ENCODE data around the gene PLSCR1.

The PLSCR1 gene

DNA sequence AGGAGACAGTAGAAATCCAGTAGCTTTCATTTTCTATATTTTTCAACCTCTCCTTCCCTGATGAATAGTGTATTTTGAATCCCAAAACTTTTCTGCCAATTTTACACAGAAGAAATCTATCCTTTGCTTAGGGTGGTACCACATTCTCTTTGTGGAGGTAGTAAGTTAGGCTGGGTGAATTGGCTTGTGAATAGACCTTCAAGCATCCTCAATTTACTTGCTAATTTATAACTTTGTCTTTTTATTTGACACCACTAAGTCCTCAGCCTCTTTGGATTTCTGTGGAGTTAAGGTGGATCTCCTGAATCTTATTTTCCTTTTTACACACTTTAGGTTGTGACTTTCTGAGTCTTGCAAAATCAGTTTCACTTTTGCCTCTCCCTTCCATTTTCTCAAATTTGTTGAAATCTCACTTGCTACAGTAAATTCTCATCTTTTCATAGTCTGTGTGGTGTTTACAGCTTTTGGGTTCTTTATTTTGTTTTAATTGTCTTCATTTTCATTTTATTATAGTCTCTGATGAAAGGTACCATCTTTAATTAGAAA, 5.7 kb upstream of the PLSCR1 start:
- TF ChIP-seq, protein P1, sequence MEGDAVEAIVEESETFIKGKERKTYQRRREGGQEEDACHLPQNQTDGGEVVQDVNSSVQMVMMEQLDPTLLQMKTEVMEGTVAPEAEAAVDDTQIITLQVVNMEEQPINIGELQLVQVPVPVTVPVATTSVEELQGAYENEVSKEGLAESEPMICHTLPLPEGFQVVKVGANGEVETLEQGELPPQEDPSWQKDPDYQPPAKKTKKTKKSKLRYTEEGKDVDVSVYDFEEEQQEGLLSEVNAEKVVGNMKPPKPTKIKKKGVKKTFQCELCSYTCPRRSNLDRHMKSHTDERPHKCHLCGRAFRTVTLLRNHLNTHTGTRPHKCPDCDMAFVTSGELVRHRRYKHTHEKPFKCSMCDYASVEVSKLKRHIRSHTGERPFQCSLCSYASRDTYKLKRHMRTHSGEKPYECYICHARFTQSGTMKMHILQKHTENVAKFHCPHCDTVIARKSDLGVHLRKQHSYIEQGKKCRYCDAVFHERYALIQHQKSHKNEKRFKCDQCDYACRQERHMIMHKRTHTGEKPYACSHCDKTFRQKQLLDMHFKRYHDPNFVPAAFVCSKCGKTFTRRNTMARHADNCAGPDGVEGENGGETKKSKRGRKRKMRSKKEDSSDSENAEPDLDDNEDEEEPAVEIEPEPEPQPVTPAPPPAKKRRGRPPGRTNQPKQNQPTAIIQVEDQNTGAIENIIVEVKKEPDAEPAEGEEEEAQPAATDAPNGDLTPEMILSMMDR (IDR thresholded peaks at IDR 0.05; ENCODE audit: extremely low read depth, missing control alignments) = no peak
- no peak for DNase-seq (ENCODE audit: low spot score)

DNA sequence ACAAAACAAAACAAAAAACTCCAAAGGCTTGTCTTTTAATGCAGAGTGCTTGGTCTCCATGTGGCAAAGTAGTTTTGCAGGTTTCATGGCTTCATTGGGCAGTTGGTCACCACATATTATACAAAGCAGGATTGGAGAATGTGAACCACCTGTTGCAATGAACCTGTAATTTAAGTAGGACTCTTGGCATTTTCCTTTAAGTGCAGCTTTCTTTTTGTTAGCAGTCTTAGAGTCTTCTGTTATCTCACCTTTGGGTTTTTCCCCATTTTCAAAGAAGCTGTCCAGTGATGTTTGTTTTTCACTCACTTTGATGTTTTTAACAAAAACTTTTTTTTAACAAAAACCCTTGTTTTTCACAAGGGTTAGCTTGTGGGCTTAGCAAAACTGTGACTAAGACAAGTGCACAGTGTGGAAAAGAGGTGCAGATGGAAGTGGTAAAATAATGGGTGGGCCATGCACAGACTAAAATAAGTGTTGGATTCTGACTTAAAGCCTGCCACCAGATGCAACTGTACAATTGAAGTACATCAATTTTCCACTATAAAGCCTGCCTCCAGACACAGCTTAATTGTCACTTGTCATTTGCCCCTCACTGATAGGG, 2.9 kb upstream of the PLSCR1 start:
- TF ChIP-seq, protein P1 (IDR thresholded peaks at IDR 0.05; ENCODE audit: extremely low read depth, missing control alignments) = no peak

DNA sequence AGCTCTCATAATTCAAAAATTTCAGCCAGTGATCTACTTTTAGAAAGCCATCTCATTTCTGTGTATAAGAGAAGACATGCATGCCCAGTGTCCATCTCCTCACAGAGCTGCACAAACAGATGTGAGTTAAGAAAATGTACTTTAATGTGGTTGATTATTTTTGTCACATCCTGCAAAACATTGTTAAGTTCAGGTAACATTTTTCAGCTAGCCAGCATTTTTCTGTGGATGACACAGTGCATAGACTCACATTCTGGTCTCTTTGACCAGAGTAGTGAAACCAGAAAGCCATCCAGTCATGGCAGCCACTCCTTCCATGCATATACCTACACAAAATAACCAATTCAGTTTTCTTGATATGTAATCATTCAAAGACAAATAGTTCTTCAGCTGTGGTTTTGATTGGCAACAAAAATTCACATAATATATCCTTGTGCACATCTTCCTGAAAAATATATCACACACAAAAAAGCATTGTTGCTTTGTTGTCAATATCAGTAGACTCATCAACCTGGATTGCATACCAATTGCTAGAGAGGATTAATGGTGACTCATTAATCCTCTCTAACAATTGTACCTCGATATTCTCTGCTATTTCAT, 2.1 kb upstream of the PLSCR1 start:
- TF ChIP-seq, protein P1 (IDR thresholded peaks at IDR 0.05; ENCODE audit: extremely low read depth, missing control alignments) = no peak
- DNase-seq (ENCODE audit: low spot score) = no peak

More for the DNA sequence above, 2.9 kb upstream of the PLSCR1 start:
- DNase-seq (ENCODE audit: low spot score) = no peak

DNA sequence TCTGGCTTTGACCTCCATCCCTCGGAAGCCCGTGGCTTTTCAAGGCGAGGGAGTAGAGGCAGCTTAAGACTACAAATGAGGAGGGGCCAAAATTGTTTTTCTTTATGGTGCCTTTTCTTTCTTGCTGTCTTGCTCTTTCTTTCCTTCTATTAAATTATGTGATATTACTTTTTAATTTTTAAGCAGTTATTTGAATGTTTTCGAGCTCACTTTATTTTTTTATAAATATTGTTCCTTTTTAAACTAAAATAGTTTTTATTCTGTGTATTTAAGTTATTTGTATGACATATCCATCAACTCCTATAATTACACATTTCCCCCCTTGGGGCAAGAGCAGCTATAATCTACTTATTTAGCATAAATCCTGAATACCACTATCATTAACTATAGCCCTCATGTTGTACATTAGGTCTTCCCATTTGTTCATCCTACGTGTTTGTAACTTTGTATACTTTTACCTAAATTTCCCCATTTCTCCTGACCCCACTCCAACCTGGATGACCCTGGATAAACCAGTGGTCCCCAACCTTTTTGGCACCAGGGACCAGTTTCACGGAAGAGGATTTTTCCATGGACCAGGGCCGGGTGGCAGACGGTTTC, 622 bp upstream of the PLSCR1 start:
- TF ChIP-seq, protein P1 (IDR thresholded peaks at IDR 0.05; ENCODE audit: extremely low read depth, missing control alignments) = no peak
- no peak for DNase-seq (ENCODE audit: low spot score)

DNA sequence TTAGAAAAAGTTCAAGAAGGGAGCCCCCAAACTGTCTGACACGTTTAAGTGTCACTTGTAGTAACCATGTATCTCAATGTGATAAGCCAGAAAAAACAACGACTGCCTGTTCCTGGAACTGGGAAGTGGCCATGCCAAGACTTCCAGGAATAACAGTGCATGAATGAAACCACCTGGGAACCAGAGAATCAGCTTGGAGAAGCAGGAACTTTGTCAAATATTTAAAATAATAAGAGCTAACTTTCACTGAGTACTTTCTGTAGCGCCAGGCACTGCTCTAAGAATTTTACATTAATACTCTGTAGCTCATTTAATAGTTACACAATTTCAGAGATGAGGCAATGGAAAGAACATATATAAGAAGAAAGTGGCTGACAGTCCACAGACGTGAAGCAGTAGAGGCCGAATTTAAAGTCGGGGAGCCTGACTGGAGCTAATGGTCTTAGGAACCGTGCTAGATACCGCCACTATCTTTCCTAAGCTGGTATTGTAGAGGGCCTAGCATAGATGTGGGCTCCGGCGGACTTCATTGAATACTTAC, 876 bp downstream of the PLSCR1 start:
- TF ChIP-seq, protein P1 (IDR thresholded peaks at IDR 0.05; ENCODE audit: extremely low read depth, missing control alignments) = no peak
- no peak for DNase-seq (ENCODE audit: low spot score)

DNA sequence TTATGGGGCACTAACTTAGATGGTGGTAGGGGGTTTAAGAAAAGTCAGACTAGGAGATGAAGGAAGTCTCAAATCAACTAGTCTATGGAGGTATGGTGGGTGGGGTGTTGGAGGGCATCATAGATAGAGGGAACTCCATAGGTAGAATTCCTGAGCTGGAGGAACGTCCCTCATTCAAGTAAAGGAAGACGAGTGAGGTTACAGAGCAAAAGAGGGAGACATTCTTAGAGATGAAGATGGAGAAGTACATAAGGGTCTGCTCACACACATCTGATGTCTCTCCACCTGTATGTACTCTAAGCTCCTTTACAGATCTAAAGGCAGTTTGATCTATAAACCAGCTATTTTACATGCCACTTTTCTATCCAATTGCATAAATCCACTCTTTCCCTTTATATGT, 1.4 kb downstream of the PLSCR1 start:
- TF ChIP-seq, protein P1 (IDR thresholded peaks at IDR 0.05; ENCODE audit: extremely low read depth, missing control alignments) = no peak
- DNase-seq (ENCODE audit: low spot score) = no peak

DNA sequence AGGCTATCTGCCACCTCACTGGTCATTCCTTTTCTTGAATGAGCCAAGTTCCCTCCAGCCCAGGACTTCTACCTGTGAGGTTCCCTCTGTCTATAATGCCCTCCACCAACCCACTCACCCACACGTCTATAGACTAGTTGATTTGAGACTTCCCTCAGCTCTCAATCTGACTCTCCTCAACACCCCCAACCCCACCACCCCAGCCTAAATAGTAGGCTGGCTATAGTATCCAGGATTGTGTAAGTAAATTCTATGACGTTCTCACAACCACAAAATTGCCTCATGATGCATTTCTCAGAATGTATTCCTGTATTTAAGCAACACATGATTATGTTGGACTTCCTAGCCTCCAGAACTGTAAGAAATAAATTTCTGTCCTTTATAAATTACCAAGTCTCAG, 2.2 kb downstream of the PLSCR1 start:
- TF ChIP-seq, protein P1 (IDR thresholded peaks at IDR 0.05; ENCODE audit: extremely low read depth, missing control alignments) = no peak
- DNase-seq (ENCODE audit: low spot score) = no peak
